ENCODE measurements around the gene SCUBE1. TPM values are rescaled to one million over a fixed set of nuclear protein-coding genes. Genes with fewer than 3 reads are reported as not detected.
A peak's percentile ranks its signal among the peaks of the same experiment; 100 is the strongest.

SCUBE1 gene
- total and polyA plus RNA-seq, 10 of the 15 experiments (the other 5 are each of a cell fraction or from before 2014, with no cell fraction given), result not detected

DNA sequence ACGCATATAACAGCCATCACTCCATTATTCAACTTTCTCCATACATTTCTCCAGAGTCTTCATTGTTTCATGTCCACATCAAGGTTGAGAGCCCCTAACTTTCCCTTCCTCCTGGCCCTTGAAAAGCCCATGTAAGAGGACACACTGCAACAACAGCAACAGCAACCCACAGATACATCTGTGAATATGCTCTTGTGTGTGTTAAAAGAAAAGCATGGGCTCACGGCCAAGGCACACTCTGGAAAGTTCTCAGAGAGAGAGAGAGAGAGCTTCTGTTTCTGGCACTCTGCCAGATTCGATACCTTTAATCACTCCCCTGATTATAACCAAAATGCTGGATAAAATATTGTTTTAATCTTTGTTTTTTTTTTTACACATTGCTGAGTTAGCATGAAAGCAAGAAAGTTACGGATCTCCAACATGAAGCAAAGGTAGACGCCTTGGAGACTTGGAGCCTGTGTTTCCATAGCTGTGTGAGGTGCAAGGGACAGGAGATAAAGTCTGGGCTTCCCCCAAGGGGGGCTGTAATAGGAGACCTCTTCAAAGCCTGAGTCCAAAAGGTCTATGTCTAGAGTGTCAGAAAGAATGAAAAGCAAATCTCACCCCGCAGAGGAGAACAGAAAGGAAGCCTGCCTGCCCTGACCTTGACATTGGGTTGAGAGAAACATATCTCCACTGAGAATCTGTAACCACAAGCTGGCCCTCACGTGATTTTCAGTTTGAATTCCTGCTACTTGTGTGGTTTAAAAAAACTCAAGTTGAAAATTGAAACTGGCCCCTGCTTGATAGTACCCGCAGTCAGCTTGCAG lies 34.9 kb upstream of the SCUBE1 start (continued):
- TF ChIP-seq SUZ12 (IDR thresholded peaks at IDR 0.05; ENCODE audit: unreplicated experiment) (no peak), TARDBP (IDR thresholded peaks at IDR 0.05; ENCODE audit: borderline replicate concordance) (no peak), MTA3 (IDR thresholded peaks at IDR 0.05; ENCODE audit: borderline replicate concordance, low read length) (peak; percentile 70; the same call in 1 of the 2 replicates), MTA2 (IDR thresholded peaks at IDR 0.05; ENCODE audit: low read depth) (peak; percentile 23; the same call in 1 of the 2 replicates), RUNX3 (IDR thresholded peaks at IDR 0.05; ENCODE audit: low read length) (peak; percentile 95), POU2F2 (IDR thresholded peaks at IDR 0.05; ENCODE audit: borderline replicate concordance, low read depth, low read length) (0 out of 3 replicates have a peak, but pooled peaks have one; percentile 35), JUNB (IDR thresholded peaks at IDR 0.05) (peak; percentile 16; the same call in 1 of the 2 replicates), YBX1 (IDR thresholded peaks at IDR 0.05) (no peak), NBN (IDR thresholded peaks at IDR 0.05) (no peak), TCF12 (IDR thresholded peaks at IDR 0.05; ENCODE audit: low read depth, low read length) (no peak), MEF2B (IDR thresholded peaks at IDR 0.05; ENCODE audit: partially characterized antibody, poor library complexity, severe bottlenecking) (peak; percentile 29), CREB1 (IDR thresholded peaks at IDR 0.05; ENCODE audit: low read depth) (no peak), EP300 (IDR thresholded peaks at IDR 0.05; ENCODE audit: borderline replicate concordance in 1 of 2, control insufficient read depth in 1 of 2, low read depth in 2 of 2, low read length in 2 of 2) (0 out of 4 replicates have a peak, but pooled peaks of 1 of the 2 experiments have one; percentile 66), RAD51 (IDR thresholded peaks at IDR 0.05) (peak; percentile 56; the same call in 1 of the 2 replicates), IRF4 (IDR thresholded peaks at IDR 0.05; ENCODE audit: low read depth, low read length) (0 out of 2 replicates have a peak, but pooled peaks have one; percentile 44), RAD21 (IDR thresholded peaks at IDR 0.05; ENCODE audit: insufficient read depth, low read depth, low read length) (no peak), SMAD1 (IDR thresholded peaks at IDR 0.05; ENCODE audit: low read depth, partially characterized antibody) (peak; percentile 91), EED (IDR thresholded peaks at IDR 0.05; ENCODE audit: low read depth) (0 out of 2 replicates have a peak, but pooled peaks have one; percentile 23), NR2F1 (conservative IDR thresholded peaks at IDR 0.05) (peak; percentile 80), NFIC (IDR thresholded peaks at IDR 0.05; ENCODE audit: low read depth, low read length) (peak; percentile 71), IKZF2 (IDR thresholded peaks at IDR 0.05) (peak in 1 of 2 experiments; percentile 34; a peak in 1 of 4 replicates), IKZF1 (conservative IDR thresholded peaks at IDR 0.05) (peak; percentile 47; the same call in 1 of the 2 replicates)
- TF ChIP-seq, protein P1, sequence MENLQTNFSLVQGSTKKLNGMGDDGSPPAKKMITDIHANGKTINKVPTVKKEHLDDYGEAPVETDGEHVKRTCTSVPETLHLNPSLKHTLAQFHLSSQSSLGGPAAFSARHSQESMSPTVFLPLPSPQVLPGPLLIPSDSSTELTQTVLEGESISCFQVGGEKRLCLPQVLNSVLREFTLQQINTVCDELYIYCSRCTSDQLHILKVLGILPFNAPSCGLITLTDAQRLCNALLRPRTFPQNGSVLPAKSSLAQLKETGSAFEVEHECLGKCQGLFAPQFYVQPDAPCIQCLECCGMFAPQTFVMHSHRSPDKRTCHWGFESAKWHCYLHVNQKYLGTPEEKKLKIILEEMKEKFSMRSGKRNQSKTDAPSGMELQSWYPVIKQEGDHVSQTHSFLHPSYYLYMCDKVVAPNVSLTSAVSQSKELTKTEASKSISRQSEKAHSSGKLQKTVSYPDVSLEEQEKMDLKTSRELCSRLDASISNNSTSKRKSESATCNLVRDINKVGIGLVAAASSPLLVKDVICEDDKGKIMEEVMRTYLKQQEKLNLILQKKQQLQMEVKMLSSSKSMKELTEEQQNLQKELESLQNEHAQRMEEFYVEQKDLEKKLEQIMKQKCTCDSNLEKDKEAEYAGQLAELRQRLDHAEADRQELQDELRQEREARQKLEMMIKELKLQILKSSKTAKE (IDR thresholded peaks at IDR 0.05; ENCODE audit: low read depth, poor library complexity, severe bottlenecking), result peak; percentile 42
- TF ChIP-seq, protein P2, sequence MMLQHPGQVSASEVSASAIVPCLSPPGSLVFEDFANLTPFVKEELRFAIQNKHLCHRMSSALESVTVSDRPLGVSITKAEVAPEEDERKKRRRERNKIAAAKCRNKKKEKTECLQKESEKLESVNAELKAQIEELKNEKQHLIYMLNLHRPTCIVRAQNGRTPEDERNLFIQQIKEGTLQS (IDR thresholded peaks at IDR 0.05; ENCODE audit: borderline replicate concordance, extremely low read depth, low read depth, low read length), result no peak
- TF ChIP-seq, protein P3, sequence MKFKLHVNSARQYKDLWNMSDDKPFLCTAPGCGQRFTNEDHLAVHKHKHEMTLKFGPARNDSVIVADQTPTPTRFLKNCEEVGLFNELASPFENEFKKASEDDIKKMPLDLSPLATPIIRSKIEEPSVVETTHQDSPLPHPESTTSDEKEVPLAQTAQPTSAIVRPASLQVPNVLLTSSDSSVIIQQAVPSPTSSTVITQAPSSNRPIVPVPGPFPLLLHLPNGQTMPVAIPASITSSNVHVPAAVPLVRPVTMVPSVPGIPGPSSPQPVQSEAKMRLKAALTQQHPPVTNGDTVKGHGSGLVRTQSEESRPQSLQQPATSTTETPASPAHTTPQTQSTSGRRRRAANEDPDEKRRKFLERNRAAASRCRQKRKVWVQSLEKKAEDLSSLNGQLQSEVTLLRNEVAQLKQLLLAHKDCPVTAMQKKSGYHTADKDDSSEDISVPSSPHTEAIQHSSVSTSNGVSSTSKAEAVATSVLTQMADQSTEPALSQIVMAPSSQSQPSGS (IDR thresholded peaks at IDR 0.05; ENCODE audit: low read length), result peak; percentile 50; the same call in 1 of the 2 replicates

Measured in GM12878 (cell line).